Body of pancreas (tissue), 4 donors: ENCODE results near the gene RIMBP2.

Source experiments
- CTCF ChIP-seq, 7 experiments: fragments of 450-650 bp in 4 of 7; fragments of 200-600 bp in 3 of 7; sonication (generic) in 3 of 7; IDR thresholded peaks; one replicate each; pipeline ENCODE4 v1.5.1; 2016 to 2019; ENCODE audit warnings: antibody characterized with exemption in 7 of 7
- POLR2A ChIP-seq, 3 donors: fragments of 450-650 bp; IDR thresholded peaks; one replicate each; pipeline ENCODE4 v1.6.1; 2016; ENCODE audit warnings: antibody characterized with exemption in 3 of 3, mild to moderate bottlenecking in 2 of 3

- TF ChIP-seq CTCF (IDR thresholded peaks at IDR 0.05), result no peak
- TF ChIP-seq POLR2A (IDR thresholded peaks at IDR 0.05), result no peak
Measured at GRCh38 chr12:130374083-130374482, 342.0 kb downstream of the RIMBP2 start.
